Measurements from ENCODE around the gene MAPRE2.

MAPRE2 gene

GRCh38 chr18:35063875-35064690 lies 22.9 kb downstream of the MAPRE2 start:
- no peak for DNase-seq

GRCh38 chr18:35067454-35067853 lies 26.2 kb downstream of the MAPRE2 start:
- DNase-seq = no peak

GRCh38 chr18:35071819-35072247 lies 30.6 kb downstream of the MAPRE2 start:
- DNase-seq = no peak

- no peak for DNase-seq
Observed at GRCh38 chr18:35072616-35073015, 31.4 kb downstream of the MAPRE2 start.

GRCh38 chr18:35073186-35074105 lies 32.2 kb downstream of the MAPRE2 start:
- no peak for DNase-seq

DNA sequence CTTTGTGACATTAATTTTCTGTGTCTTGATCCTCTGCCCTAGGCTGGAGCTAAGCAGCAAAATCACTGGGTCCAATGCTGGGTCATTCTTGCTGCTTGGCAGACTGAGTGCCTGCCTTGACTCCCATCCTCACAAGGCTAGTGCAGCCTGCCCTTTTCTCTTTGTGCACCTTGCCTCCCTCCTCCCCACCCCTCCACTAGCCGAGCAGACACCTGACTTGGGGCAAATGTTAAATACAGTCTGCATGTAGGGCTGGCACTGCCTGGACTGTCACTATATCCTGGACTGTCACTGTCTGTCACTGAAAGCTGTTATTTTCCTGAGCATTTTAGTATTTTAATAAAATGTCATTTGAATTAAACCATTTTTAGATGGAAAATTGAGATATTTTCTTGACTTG lies 33.4 kb downstream of the MAPRE2 start:
- DNase-seq = no peak

DNA sequence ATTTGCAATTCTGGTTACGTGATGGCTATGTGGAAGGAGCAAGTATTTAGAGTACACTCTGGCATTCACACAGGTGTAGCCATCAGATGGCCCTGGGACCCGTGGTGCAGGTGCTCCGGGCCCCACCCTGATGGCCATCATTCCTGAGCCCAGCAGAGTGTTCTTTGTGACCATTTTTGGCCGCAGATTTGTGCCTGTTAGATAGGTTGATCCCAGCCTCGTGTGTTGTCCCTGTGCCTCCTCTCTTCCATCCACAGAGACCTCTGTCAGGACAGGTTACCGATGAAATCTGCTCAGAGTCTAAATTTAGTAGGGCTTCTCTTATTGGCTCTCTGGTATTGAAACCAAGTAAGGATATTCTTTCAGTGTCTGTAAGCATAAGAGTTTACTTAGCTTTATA lies 33.9 kb downstream of the MAPRE2 start:
- DNase-seq = no peak

- DNase-seq = no peak
Observed at GRCh38 chr18:35076135-35076924, 35.1 kb downstream of the MAPRE2 start.

GRCh38 chr18:35077937-35078336 lies 36.7 kb downstream of the MAPRE2 start:
- DNase-seq = no peak

DNA sequence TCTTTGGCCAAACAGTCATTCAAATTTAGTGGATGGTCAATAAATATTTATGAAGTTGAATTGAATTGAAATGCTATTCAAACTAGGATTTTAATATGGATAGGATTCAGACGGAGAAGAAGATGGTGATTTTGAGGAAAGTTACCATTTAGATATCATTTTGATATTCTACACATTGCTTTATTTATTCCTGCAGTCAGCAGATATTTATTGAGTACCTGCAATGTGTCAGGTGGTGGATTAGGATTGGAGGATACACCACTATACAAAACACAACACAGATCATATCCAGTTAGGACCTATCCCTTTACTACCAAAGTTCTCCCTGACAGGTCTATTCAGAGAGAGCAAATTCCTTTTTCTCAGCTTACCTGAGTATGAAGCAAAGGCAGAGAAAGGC lies 38.8 kb downstream of the MAPRE2 start:
- no peak for DNase-seq

DNA sequence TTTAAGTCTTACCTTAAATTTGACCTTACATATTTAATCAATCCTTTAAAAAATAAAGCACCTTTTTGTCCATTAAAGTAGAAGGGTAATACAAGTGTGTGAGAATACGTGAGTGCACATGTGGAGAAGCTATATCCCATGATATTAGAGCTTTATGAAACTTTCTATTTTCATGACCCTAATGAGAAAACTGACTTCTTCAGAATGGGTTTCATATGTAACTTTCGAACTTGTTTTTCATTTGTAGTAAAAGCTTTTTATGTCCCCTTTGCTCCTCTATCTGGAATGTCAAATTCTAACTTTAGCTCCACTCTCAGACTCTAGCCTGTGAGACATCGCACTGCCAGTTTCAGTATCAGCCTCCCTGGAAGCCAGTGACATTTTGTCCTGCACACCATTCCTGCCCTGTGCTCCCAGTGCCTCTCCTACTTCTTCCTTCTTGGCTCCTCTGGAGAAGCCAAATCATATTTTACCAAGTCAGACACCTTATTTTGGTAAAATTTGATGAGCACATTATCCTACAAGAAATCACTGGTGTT lies 42.0 kb downstream of the MAPRE2 start:
- DNase-seq = no peak

DNA sequence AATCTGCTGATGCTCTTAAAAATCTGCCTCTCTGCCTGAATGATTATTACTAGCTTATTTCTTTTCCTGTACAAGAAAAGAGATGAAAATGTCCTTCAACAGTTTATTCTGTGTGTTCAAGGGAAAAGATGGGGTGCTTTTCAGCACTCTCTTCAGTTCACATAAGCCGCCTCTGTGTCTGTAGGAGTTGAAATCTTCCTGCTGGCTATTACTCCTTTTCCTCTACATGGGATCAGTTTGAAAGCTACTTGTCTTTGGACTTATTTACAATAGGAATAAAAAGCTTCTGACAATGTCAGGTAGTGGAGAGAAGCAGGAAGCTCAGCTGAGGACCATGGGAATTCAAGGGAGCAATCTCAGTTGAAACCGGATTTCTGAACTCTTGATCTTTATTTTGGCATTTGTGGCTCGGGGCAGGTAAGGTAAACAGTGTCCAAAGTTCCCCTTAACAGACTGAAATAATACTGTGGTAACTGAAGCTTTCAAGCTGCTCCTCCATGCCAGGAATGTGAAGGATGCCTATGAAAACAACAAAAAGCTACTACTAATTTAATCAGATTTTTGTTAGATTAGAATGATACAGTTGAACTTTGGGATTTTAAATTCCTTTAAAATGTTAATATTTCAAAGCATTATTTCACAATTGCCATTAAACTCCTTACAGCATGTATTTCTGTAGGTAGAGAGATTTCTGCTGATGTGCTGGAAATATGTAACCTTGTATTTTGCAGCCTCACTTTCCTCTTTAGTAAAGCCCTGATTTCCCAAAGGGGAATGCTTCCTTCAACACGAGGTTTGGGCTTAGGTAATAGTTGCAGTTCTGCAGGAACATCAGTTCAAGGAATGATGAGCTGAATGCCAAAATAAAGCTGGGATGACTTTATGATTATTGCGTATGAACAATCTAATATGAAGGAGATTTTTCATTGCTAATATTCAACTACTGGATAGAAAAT lies 43.6 kb downstream of the MAPRE2 start:
- no peak for DNase-seq

- DNase-seq = no peak
Observed at GRCh38 chr18:35085450-35086380, 44.5 kb downstream of the MAPRE2 start.

DNA sequence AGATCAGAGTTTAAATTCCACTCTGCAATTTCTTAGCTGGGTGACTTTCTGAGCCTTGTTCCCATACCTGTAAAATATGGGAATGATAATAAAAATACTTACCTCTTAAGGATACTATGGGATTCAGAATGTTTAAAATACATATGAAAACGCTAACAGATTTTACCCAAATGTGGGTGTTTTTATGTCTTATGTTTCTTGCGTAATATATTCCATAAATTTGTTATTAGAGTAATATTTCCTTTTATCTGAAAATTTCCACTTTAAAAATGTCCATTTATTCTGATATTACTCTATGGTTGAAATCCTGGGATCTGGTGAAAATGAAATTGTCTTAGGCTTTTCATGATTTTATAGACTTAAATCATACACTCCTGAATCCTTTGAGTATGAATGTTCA lies 45.5 kb downstream of the MAPRE2 start:
- DNase-seq = no peak

DNA sequence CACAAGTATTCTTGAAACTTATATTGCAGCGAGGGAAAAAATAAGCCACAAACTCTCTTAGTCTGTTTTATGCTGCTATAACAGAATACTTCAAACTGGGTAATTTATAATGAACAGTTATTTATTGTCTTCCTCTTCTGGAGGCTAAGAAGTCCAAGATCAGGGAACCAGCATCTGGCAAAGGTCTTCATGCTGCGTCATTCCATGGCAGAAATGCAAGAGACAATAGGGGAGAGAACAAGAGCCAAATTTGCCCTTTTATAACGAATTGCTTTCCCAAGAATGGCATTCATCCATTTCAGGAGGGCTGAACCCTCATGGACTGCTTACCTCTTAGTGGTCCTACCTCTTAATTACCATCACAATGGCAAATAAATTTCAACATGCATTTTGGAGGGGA lies 46.5 kb downstream of the MAPRE2 start:
- DNase-seq = no peak

DNA sequence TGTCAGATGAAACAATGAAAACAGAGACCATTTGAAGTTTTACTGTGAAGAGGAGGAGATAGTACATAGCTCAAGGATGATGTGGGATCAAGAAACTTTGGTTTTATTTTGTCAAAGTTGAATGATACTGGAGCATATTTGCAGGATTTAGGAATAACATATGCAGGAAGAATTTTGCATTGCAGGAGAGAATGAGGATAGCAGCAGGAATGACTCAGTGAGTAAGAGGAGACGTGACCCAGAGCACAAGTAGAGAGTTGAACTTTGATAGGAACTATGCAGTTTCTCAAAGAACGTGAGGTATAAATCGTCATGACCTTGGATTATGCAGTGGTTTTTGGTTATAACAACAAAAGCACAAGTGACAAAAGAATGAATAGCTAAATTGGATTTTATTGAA lies 47.7 kb downstream of the MAPRE2 start:
- no peak for DNase-seq

DNA sequence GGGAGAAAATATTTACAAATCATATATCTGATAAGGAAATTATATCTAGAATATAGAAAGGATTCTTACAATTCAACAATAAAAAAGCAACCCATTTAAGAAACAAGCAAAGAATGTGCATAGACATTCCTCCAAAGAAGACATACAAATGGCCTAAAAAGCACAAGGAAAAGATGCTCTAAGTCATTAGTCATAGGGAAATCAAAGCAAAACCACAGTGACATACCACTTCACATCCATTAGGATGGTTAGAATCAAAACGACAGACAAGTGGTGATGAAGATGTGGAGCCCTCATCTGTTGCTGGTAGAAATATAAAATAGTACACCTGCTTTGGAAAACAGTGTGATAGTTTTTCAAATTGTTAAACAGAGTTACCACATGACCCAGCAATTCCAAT lies 48.2 kb downstream of the MAPRE2 start:
- no peak for DNase-seq

GRCh38 chr18:35089891-35090550 lies 48.8 kb downstream of the MAPRE2 start:
- no peak for DNase-seq

- DNase-seq = no peak
Observed at GRCh38 chr18:35091841-35092240, 50.6 kb downstream of the MAPRE2 start.
